ENCODE results near the gene WDR62.
A peak's percentile ranks its signal among the peaks of the same experiment; 100 is the strongest.

WDR62 gene

DNA sequence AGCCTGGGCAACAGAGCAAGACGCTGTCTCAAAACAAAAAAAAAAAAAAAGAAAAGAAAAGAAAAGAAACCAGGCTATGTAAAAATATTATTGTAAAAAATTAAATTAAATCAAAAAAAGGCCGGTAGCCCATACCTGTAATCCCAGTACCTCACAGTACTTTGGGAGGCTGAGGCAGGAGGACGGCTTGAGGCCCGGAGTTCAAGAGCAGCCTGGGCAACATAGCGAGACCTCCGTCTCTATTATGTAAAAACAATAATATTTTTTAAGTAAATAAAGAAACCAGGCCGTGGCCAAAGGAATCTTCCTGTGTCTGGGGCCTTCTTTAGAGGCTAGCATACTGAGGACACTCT lies 84.4 kb downstream of the WDR62 start:
- Histone ChIP-seq H3K4me3 (ENCODE audit: low read depth, low read length) (peak overlapping the region; percentile 80), H3K27ac (ENCODE audit: extremely low read depth, low read depth, low read length) (peak overlapping the region; percentile 94), H3K36me3 (ENCODE audit: control insufficient read depth in 2 of 2, insufficient read depth in 1 of 2, low read length in 2 of 2) (peaks cover 16% of the 10 kb centered on the region in 2 experiments), H3K9me3 (ENCODE audit: control insufficient read depth, insufficient read depth, low read depth, low read length) (no peaks in the 10 kb centered on the region), H3K4me1 (ENCODE audit: control insufficient read depth, insufficient read depth, low read length) (peaks cover 14% of the 10 kb centered on the region)
- TF ChIP-seq YY2 (tag by site-specific recombination; IDR thresholded peaks at IDR 0.05) (no peak), ZNF121 (tag by site-specific recombination; IDR thresholded peaks at IDR 0.05) (peak; percentile 74; the same call in 1 of the 2 replicates), KLF1 (tag by site-specific recombination; IDR thresholded peaks at IDR 0.05) (no peak), ZNF311 (tag by site-specific recombination; IDR thresholded peaks at IDR 0.05; ENCODE audit: borderline replicate concordance) (no peak), ZNF664 (tag by site-specific recombination; IDR thresholded peaks at IDR 0.05) (0 out of 2 replicates have a peak, but pooled peaks have one; percentile 18), ZBTB21 (tag by site-specific recombination; IDR thresholded peaks at IDR 0.05) (0 out of 2 replicates have a peak, but pooled peaks have one; percentile 6), TRIM28 (IDR thresholded peaks at IDR 0.05; ENCODE audit: borderline replicate concordance, low read length) (no peak)
- TF ChIP-seq, protein P1, sequence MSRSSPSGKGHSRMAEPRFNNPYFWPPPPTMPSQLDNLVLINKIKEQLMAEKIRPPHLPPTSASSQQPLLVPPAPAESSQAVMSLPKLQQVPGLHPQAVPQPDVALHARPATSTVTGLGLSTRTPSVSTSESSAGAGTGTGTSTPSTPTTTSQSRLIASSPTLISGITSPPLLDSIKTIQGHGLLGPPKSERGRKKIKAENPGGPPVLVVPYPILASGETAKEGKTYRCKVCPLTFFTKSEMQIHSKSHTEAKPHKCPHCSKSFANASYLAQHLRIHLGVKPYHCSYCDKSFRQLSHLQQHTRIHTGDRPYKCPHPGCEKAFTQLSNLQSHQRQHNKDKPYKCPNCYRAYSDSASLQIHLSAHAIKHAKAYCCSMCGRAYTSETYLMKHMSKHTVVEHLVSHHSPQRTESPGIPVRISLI (tag by site-specific recombination; IDR thresholded peaks at IDR 0.05): peak; percentile 88
- CTCF ChIA-PET: interaction anchor here (2.1 to 4.3 kb wide), 2 partner anchors 12 to 30 kb away, joined by 6 to 28 read pairs; no protein-coding TSS in a partner anchor
- POLR2A ChIA-PET: interaction anchor here (0.6 to 5.4 kb wide), 13 partner anchors 10 to 699 kb away, joined by 3 to 87 read pairs (median 5); partner anchors contain the start of genes ALKBH6, COX7A1, POLR2I and TBCB

DNA sequence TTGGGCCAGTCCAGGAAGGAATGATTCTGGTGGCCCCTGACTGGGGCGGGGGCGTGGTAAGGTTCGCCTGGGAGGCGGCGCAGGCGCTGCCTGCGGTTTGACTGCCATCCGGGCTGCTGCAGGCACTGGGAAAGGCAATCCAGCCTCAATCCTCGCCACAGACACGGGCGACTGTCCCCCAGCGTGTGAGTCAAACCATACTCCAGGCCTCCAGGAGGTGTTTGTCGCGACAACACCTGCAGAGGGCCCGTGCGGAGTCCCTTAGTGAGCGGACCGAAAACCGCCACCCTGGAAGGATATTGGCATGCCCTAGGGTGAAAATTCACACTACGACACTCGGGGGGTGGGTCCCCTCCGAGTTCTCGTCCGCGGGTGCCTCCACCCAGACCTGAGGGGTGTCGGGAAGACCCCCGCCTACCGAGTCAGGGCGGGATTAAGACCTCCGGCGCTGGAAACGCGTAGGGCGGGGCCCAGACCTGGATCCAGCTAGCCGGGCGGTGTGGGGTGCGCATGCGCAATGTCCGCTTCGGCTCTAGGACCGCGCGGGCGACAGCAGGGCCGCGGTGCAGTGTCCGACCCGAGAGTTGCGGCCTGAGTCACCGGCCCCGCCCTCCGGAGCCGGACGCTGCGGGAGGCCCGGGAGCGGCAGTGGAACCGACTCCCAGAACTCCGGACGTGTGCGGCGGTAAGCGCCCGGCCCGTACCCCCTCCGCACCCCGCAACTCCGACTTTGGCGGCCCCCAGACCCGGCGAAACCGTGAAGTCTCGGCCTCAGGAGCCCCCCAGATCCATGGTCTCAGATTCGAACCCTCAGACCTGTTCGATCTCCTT lies 85.0 kb downstream of the WDR62 start, which contains the start of gene CAPNS1:
Gene CAPNS1 (plus strand): TSS at position 594 of the 831 bp plus-strand sequence. CDS start 946 bp downstream, outside the sequence.
- CTCF ChIA-PET: interaction anchor here (0.6 to 4.3 kb wide), 7 partner anchors 12 to 541 kb away, joined by 3 to 28 read pairs (median 3); no protein-coding TSS in a partner anchor
- TF ChIP-seq ZBTB17 (tag by site-specific recombination; IDR thresholded peaks at IDR 0.05): peak; percentile 96
- TF ChIP-seq SP7 (tag by site-specific recombination; IDR thresholded peaks at IDR 0.05): peak; percentile 97
- TF ChIP-seq ZBTB20 (tag by site-specific recombination; IDR thresholded peaks at IDR 0.05): peak; percentile 98
- peak; percentile 66; the same call in 1 of the 2 replicates for TF ChIP-seq ZNF37A (tag by site-specific recombination; IDR thresholded peaks at IDR 0.05)
- peak; percentile 68 for TF ChIP-seq ZNF423 (tag by site-specific recombination; IDR thresholded peaks at IDR 0.05)
- peak; percentile 71 for TF ChIP-seq YY1 (tag by site-specific recombination; IDR thresholded peaks at IDR 0.05)
- TF ChIP-seq, protein P2, sequence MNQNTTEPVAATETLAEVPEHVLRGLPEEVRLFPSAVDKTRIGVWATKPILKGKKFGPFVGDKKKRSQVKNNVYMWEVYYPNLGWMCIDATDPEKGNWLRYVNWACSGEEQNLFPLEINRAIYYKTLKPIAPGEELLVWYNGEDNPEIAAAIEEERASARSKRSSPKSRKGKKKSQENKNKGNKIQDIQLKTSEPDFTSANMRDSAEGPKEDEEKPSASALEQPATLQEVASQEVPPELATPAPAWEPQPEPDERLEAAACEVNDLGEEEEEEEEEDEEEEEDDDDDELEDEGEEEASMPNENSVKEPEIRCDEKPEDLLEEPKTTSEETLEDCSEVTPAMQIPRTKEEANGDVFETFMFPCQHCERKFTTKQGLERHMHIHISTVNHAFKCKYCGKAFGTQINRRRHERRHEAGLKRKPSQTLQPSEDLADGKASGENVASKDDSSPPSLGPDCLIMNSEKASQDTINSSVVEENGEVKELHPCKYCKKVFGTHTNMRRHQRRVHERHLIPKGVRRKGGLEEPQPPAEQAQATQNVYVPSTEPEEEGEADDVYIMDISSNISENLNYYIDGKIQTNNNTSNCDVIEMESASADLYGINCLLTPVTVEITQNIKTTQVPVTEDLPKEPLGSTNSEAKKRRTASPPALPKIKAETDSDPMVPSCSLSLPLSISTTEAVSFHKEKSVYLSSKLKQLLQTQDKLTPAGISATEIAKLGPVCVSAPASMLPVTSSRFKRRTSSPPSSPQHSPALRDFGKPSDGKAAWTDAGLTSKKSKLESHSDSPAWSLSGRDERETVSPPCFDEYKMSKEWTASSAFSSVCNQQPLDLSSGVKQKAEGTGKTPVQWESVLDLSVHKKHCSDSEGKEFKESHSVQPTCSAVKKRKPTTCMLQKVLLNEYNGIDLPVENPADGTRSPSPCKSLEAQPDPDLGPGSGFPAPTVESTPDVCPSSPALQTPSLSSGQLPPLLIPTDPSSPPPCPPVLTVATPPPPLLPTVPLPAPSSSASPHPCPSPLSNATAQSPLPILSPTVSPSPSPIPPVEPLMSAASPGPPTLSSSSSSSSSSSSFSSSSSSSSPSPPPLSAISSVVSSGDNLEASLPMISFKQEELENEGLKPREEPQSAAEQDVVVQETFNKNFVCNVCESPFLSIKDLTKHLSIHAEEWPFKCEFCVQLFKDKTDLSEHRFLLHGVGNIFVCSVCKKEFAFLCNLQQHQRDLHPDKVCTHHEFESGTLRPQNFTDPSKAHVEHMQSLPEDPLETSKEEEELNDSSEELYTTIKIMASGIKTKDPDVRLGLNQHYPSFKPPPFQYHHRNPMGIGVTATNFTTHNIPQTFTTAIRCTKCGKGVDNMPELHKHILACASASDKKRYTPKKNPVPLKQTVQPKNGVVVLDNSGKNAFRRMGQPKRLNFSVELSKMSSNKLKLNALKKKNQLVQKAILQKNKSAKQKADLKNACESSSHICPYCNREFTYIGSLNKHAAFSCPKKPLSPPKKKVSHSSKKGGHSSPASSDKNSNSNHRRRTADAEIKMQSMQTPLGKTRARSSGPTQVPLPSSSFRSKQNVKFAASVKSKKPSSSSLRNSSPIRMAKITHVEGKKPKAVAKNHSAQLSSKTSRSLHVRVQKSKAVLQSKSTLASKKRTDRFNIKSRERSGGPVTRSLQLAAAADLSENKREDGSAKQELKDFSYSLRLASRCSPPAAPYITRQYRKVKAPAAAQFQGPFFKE (tag by site-specific recombination; IDR thresholded peaks at IDR 0.05; ENCODE audit: borderline replicate concordance): no peak
- TF ChIP-seq YY2 (tag by site-specific recombination; IDR thresholded peaks at IDR 0.05): 0 out of 2 replicates have a peak, but pooled peaks have one; percentile 42
- peak; percentile 97 for TF ChIP-seq ZNF561 (tag by site-specific recombination; IDR thresholded peaks at IDR 0.05; ENCODE audit: borderline replicate concordance)
- TF ChIP-seq SCRT2 (tag by site-specific recombination; IDR thresholded peaks at IDR 0.05): peak; percentile 52; the same call in 1 of the 2 replicates
- peak; percentile 89 for TF ChIP-seq WT1 (tag by site-specific recombination; IDR thresholded peaks at IDR 0.05)
- TF ChIP-seq ZBTB6 (tag by site-specific recombination; IDR thresholded peaks at IDR 0.05): peak; percentile 82
- TF ChIP-seq ZNF629 (tag by site-specific recombination; IDR thresholded peaks at IDR 0.05): peak; percentile 89
- no peak for TF ChIP-seq ZNF23 (tag by site-specific recombination; IDR thresholded peaks at IDR 0.05; ENCODE audit: borderline replicate concordance)
- TF ChIP-seq, protein P3, sequence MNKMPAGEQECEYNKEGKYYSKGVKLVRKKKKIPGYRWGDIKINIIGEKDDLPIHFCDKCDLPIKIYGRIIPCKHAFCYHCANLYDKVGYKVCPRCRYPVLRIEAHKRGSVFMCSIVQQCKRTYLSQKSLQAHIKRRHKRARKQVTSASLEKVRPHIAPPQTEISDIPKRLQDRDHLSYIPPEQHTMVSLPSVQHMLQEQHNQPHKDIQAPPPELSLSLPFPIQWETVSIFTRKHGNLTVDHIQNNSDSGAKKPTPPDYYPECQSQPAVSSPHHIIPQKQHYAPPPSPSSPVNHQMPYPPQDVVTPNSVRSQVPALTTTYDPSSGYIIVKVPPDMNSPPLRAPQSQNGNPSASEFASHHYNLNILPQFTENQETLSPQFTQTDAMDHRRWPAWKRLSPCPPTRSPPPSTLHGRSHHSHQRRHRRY (tag by site-specific recombination; IDR thresholded peaks at IDR 0.05): peak; percentile 14; the same call in 1 of the 2 replicates
- 0 out of 2 replicates have a peak, but pooled peaks have one; percentile 9 for TF ChIP-seq ZNF223 (tag by site-specific recombination; IDR thresholded peaks at IDR 0.05)

More for the DNA sequence above, 85.0 kb downstream of the WDR62 start, which contains the start of gene CAPNS1:
- H3K4me3 ChIP-seq (ENCODE audit: low read depth, low read length): peak within 1 kb of the TSS; percentile 80
- H3K4me1 ChIP-seq (ENCODE audit: control insufficient read depth, insufficient read depth, low read length): peaks cover 14% of the 10 kb centered on the region
- H3K36me3 ChIP-seq (ENCODE audit: control insufficient read depth in 2 of 2, insufficient read depth in 1 of 2, low read length in 2 of 2): peaks cover 22% of the 10 kb centered on the region in 2 experiments
- H3K27ac ChIP-seq (ENCODE audit: extremely low read depth, low read depth, low read length): peak within 1 kb of the TSS; percentile 94
- POLR2A ChIA-PET: interaction anchor here (0.5 to 5.4 kb wide), 18 partner anchors 10 to 698 kb away, joined by 3 to 87 read pairs (median 5); partner anchors contain the start of genes COX7A1, POLR2I, TBCB and THAP8
- no peaks in the 10 kb centered on the region for H3K9me3 ChIP-seq (ENCODE audit: control insufficient read depth, insufficient read depth, low read depth, low read length)

All from HEK293 (cell line).